ENCODE measurements around the gene UBE4B. TPM values are rescaled to one million over a fixed set of nuclear protein-coding genes. Genes with fewer than 3 reads are reported as not detected.

The UBE4B gene
- total RNA-seq, 1 experiment from 2014 or later, result 44.7 TPM

DNA sequence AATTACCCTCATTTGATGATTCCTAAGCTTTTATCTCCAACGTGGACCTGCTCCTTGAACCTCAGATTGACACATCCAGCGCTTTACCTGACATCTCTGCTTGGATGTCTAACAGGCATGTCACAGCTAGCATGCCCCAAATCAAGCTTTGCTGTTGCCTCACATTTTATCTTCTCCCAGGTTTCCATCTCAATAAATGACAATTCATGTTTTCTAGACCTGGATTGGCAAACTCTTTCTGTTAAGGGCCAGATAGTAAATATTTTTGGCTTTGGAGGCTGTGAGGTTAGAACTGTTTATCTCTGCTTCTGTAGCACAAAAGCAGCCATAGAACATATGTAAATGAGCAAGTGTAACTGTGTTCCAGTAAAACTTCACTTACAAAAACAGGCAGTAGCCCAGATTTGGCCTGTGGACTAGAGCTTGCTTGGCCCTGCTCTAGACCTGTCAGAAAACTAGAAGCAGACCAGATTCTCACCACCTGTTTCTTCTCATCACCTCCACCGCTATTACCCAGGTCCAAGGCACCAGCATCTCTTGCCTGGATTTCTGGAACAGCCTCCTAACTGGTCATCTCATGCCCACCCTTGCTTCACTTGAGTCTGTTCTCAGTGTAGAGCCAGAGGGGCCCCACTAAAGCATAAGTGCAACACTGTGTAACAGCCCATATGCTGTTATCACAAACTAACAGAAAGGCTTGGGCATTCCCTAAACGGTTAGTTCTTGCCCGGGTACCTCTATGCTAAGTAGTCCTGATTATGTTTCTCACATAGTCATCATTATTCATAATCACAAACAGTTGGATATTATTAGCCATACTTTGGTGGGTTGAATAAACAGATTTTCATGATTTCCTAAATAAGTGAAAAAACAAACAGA, 42.3 kb downstream of the UBE4B start:
- Histone ChIP-seq H3K27me3 (ENCODE audit: insufficient read depth, low read length) (no peaks in the 10 kb centered on the region), H3K4me3 (replicated peaks in 1 of 2; ENCODE audit: low read depth in 1 of 2, low read length in 2 of 2) (no peak overlapping the region), H3K9ac (ENCODE audit: low read length) (no peak overlapping the region), H3K9me3 (ENCODE audit: control insufficient read depth in 1 of 2, insufficient read depth in 1 of 2, low read depth in 1 of 2, low read length in 2 of 2) (no peaks in the 10 kb centered on the region), H2AFZ (ENCODE audit: low read depth, low read length, poor library complexity, severe bottlenecking) (no peak overlapping the region), H3K36me3 (ENCODE audit: control insufficient read depth in 1 of 2, insufficient read depth in 2 of 2, low read length in 2 of 2) (no peaks in the 10 kb centered on the region), H4K20me1 (ENCODE audit: insufficient read depth) (no peaks in the 10 kb centered on the region), H3K9me2 (ENCODE audit: insufficient read depth) (no peaks in the 10 kb centered on the region), H3K79me2 (ENCODE audit: insufficient read depth, low read length) (peaks cover 4% of the 10 kb centered on the region; the same call in 1 of the 2 replicates), H3K4me1 (ENCODE audit: control insufficient read depth in 1 of 2, insufficient read depth in 2 of 2, low read length in 2 of 2) (peaks cover 3 to 19% of the 10 kb centered on the region in 2 experiments), H3K4me2 (ENCODE audit: low read length) (peak overlapping the region; percentile 32; the same call in 1 of the 2 replicates), H3K27ac (ENCODE audit: low read depth, low read length) (no peak overlapping the region)
- DNase-seq (ENCODE audit: low read depth, low spot score) (no peak), ATAC-seq (0 out of 2 replicates have a peak, but pooled peaks have one; percentile 28)
- ChIA-PET RAD21 (ENCODE audit: low non-redundant PET in 1 of 2, low total read pairs in 2 of 2, uncharacterized antibody in 2 of 2, unreplicated experiment in 2 of 2) (no interaction called here), CTCF (no interaction called here), POLR2A (interaction anchor here (0.7 kb wide), 1 partner anchor 14 kb away, joined by 3 read pairs; no protein-coding TSS in a partner anchor)
- intact Hi-C loops (cut with micrococcal nuclease), result no loop called here
- no peak for TF ChIP-seq FOSL1 (IDR thresholded peaks at IDR 0.05; ENCODE audit: low read depth)
- no peak for TF ChIP-seq CTCF (IDR thresholded peaks at IDR 0.05 in 2 of 3, conservative IDR thresholded peaks at IDR 0.05 in 1 of 3; ENCODE audit: borderline replicate concordance in 1 of 3, insufficient read depth in 1 of 3, low read depth in 2 of 3, low read length in 2 of 3)
- no peak for TF ChIP-seq EZH2 (IDR thresholded peaks at IDR 0.05)
- no peak for TF ChIP-seq ZNF274 (IDR thresholded peaks at IDR 0.05; ENCODE audit: low read depth, low read length)
- TF ChIP-seq SP1 (IDR thresholded peaks at IDR 0.05; ENCODE audit: low read depth), result no peak
- BruUV-seq (replicated peaks), result no TSS peak

DNA sequence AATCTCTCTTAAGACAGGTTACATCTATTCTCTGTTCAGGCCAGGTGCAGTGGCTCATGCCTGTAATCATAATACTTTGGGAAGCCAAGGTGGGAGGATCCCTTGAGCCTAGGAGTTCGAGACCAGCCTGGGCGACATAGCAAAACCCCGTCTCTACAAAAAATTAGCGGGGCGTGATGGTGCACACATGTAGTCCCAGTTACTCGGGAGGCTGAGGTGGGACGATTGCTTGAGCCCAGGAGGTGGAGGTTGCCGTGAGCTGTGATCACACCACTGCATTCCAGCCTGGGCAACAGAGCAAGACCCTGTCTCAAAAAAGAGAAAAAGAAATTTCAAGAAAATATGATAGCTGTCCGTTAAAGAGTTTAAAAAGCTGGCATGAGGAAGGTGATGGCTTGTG, 43.0 kb downstream of the UBE4B start:
- H3K36me3 ChIP-seq (ENCODE audit: control insufficient read depth in 1 of 2, insufficient read depth in 2 of 2, low read length in 2 of 2), result peaks cover 0 to 4% of the 10 kb centered on the region in 2 experiments; a peak in 1 of 4 replicates
- DNase-seq (ENCODE audit: low read depth, low spot score), result no peak
- H3K27me3 ChIP-seq (ENCODE audit: insufficient read depth, low read length), result no peaks in the 10 kb centered on the region
- RAD21 ChIA-PET (ENCODE audit: low non-redundant PET in 1 of 2, low total read pairs in 2 of 2, uncharacterized antibody in 2 of 2, unreplicated experiment in 2 of 2), result no interaction called here
- no peaks in the 10 kb centered on the region for H4K20me1 ChIP-seq (ENCODE audit: insufficient read depth)
- H3K27ac ChIP-seq (ENCODE audit: low read depth, low read length), result no peak overlapping the region
- no peak overlapping the region for H2AFZ ChIP-seq (ENCODE audit: low read depth, low read length, poor library complexity, severe bottlenecking)
- no peak overlapping the region for H3K4me2 ChIP-seq (ENCODE audit: low read length)
- ATAC-seq, result no peak
- H3K79me2 ChIP-seq (ENCODE audit: insufficient read depth, low read length), result peaks cover 7% of the 10 kb centered on the region
- H3K9ac ChIP-seq (ENCODE audit: low read length), result no peak overlapping the region
- POLR2A ChIA-PET, result no interaction called here
- H3K4me1 ChIP-seq (ENCODE audit: control insufficient read depth in 1 of 2, insufficient read depth in 2 of 2, low read length in 2 of 2), result peaks cover 3 to 19% of the 10 kb centered on the region in 2 experiments
- intact Hi-C loops (cut with micrococcal nuclease), result no loop called here
- BruUV-seq (replicated peaks), result no TSS peak
- H3K9me3 ChIP-seq (ENCODE audit: control insufficient read depth in 1 of 2, insufficient read depth in 1 of 2, low read depth in 1 of 2, low read length in 2 of 2), result no peaks in the 10 kb centered on the region
- no peak overlapping the region for H3K4me3 ChIP-seq (replicated peaks in 1 of 2; ENCODE audit: low read depth in 1 of 2, low read length in 2 of 2)
- H3K9me2 ChIP-seq (ENCODE audit: insufficient read depth), result no peaks in the 10 kb centered on the region
- CTCF ChIA-PET, result no interaction called here
- no peak for TF ChIP-seq SRF (IDR thresholded peaks at IDR 0.05; ENCODE audit: low read depth)
- no peak for TF ChIP-seq SIN3A (IDR thresholded peaks at IDR 0.05; ENCODE audit: low read depth)
- TF ChIP-seq, protein P1, sequence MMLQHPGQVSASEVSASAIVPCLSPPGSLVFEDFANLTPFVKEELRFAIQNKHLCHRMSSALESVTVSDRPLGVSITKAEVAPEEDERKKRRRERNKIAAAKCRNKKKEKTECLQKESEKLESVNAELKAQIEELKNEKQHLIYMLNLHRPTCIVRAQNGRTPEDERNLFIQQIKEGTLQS (IDR thresholded peaks at IDR 0.05), result no peak
- TF ChIP-seq ZNF274 (IDR thresholded peaks at IDR 0.05; ENCODE audit: low read depth, low read length), result no peak
- TF ChIP-seq RAD21 (IDR thresholded peaks at IDR 0.05; ENCODE audit: low read depth), result no peak
- TF ChIP-seq ZFX (IDR thresholded peaks at IDR 0.05), result no peak
- TF ChIP-seq JUND (IDR thresholded peaks at IDR 0.05), result no peak
